OCI-LY7 (cell line): ENCODE data around the gene EFNA2. TPM values are rescaled to one million over a fixed set of nuclear protein-coding genes. Genes with fewer than 3 reads are reported as not detected.

Source experiments
- BruUV-seq: library from RNA; stranded (reverse); fragments of 400-500 nt; replicated peaks from 2 replicates; lab custom pipeline; 2021; lab: Mats Ljungman, UMichigan
- CTCF ChIA-PET: fragments of 300-600 bp; sonication (Branson Sonifier 250); formaldehyde crosslinking; loops from one replicate; lab custom pipeline; 2022; ENCODE audit warnings: antibody characterized with exemption; ENCODE audit not compliant: unreplicated experiment; lab: Charles Lee
- POLR2A ChIA-PET: fragments of 300-600 bp; sonication (Branson Sonifier 250); formaldehyde crosslinking; loops from one replicate; lab custom pipeline; 2022; ENCODE audit warnings: antibody characterized with exemption; lab: Charles Lee
- DNase-seq: peaks from one replicate; pipeline ENCODE4 v3.0.0-alpha.2; 2015; ENCODE audit warnings: low spot score
- H2AFZ ChIP-seq: fragments of 200-600 bp; sonication (generic), shearing (Covaris generic); 2 replicates; pipeline ENCODE4 v1.6.1; 2014; ENCODE audit warnings: mild to moderate bottlenecking, antibody characterized with exemption, low read length, moderate library complexity
- H3K27ac ChIP-seq: fragments of 200-600 bp; sonication (generic); 2 replicates; pipeline ENCODE4 v1.5.1; 2014; ENCODE audit warnings: mixed run types, low read depth, mild to moderate bottlenecking, moderate library complexity, low read length, inconsistent platforms; ENCODE audit not compliant: poor library complexity, severe bottlenecking
- H3K36me3 ChIP-seq: fragments of 200-600 bp; sonication (generic); 2 replicates; pipeline ENCODE4 v1.6.1; 2014; ENCODE audit warnings: mild to moderate bottlenecking, antibody characterized with exemption, low read length, moderate library complexity, mixed read lengths; ENCODE audit not compliant: insufficient read depth
- H3K4me1 ChIP-seq: fragments of 200-600 bp; sonication (generic); 2 replicates; pipeline ENCODE4 v1.5.1; 2014; ENCODE audit warnings: mild to moderate bottlenecking, low read length; ENCODE audit not compliant: insufficient read depth, poor library complexity, severe bottlenecking
- H3K4me2 ChIP-seq: fragments of 200-600 bp; sonication (generic); 2 replicates; pipeline ENCODE4 v1.6.1; 2014; ENCODE audit warnings: mild to moderate bottlenecking, low read length
- H3K4me3 ChIP-seq: fragments of 200-600 bp; sonication (generic); 2 replicates; pipeline ENCODE4 v1.5.1; 2014; ENCODE audit warnings: mild to moderate bottlenecking, low read depth, low read length; ENCODE audit not compliant: poor library complexity, severe bottlenecking
- H3K79me2 ChIP-seq: fragments of 200-600 bp; sonication (generic); 2 replicates; pipeline ENCODE4 v1.6.1; 2016; ENCODE audit warnings: low read depth, mild to moderate bottlenecking, low read length, moderate library complexity, mixed read lengths; ENCODE audit not compliant: insufficient read depth
- H3K9me2 ChIP-seq: fragments of 200-600 bp; sonication (generic); 2 replicates; pipeline ENCODE4 v1.6.1; 2016; ENCODE audit warnings: mild to moderate bottlenecking, low read length, mixed read lengths; ENCODE audit not compliant: insufficient read depth
- H3K9me3 ChIP-seq: fragments of 200-600 bp; sonication (generic); 2 replicates; pipeline ENCODE4 v1.6.1; 2014; ENCODE audit warnings: mild to moderate bottlenecking, mixed run types, low read length, mixed read lengths
- H4K20me1 ChIP-seq: fragments of 200-600 bp; sonication (generic); 2 replicates; pipeline ENCODE4 v1.6.1; 2014; ENCODE audit warnings: mild to moderate bottlenecking, antibody characterized with exemption, low read length, moderate library complexity, mixed read lengths; ENCODE audit not compliant: insufficient read depth
- EZH2phosphoT487 ChIP-seq: fragments of 200-600 bp; sonication (generic); IDR thresholded peaks from 2 replicates; pipeline ENCODE4 v1.6.1; 2018; ENCODE audit warnings: low read depth, borderline replicate concordance, mild to moderate bottlenecking, mixed run types, antibody characterized with exemption, low read length, moderate library complexity, mixed read lengths
- intact Hi-C: fragments of 100-400 bp; cut with micrococcal nuclease; formaldehyde crosslinking; loops from one replicate; pipeline ENCODE4 v1.10.0; 2022; ENCODE audit not compliant: unreplicated experiment
- total RNA-seq, 2 experiments: library from RNA; depleted of rRNA in 1 of 2; stranded (reverse); fragments of >200 nt in 1 of 2; shearing (Covaris generic) in 1 of 2; gene quantifications; 2 replicates each; pipeline ENCODE4 v1.2.3, GENCODE V29; 2014 to 2022
- TF ChIP-seq, protein P1 (sequence below): fragments of 200-600 bp; sonication (generic); conservative IDR thresholded peaks from 2 replicates; pipeline ENCODE4 v1.5.1; 2014; ENCODE audit warnings: mild to moderate bottlenecking, antibody characterized with exemption, low read length, moderate library complexity, mixed read lengths

EFNA2 gene
- total RNA-seq, 2 experiments from 2014 or later = not detected

DNA sequence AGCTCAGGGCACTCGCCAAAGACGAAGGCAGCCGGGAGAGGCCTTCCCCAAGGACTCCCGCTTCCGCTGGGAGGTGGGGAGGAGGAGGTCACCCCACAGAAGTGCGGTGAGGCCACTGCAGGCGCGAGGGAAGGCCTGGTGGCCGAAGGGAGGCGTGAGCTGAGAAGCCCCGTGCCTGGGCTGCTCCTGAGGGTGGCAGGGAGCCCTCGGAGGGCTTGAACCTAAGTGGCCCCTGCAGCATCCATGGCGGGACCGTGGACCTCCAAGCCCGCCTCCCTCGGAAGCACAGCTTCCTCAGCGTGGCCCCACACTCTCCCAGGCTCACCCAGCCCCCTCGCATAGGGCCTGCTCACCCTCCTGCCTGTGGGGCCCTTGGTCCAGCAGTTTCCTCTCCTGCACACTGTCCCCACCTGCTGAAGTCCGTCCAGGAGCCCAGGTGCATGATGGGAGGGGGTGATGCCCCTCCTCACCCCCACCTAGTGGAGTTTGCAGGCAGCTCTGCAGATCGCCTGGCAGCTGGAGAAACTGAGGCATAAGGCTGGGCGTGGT, 25.9 kb downstream of the EFNA2 start:
- Histone ChIP-seq H4K20me1 (no peaks in the 10 kb centered on the region), H3K27ac (no peak overlapping the region), H3K79me2 (no peaks in the 10 kb centered on the region), H3K36me3 (no peaks in the 10 kb centered on the region), H3K4me2 (no peak overlapping the region), H3K9me3 (no peaks in the 10 kb centered on the region), H3K4me3 (no peak overlapping the region), H3K9me2 (no peaks in the 10 kb centered on the region), H3K4me1 (no peaks in the 10 kb centered on the region), H2AFZ (no peak overlapping the region)
- DNase-seq = no peak
- no TSS peak for BruUV-seq
- intact Hi-C loops = no loop called here
- TF ChIP-seq, protein P1, sequence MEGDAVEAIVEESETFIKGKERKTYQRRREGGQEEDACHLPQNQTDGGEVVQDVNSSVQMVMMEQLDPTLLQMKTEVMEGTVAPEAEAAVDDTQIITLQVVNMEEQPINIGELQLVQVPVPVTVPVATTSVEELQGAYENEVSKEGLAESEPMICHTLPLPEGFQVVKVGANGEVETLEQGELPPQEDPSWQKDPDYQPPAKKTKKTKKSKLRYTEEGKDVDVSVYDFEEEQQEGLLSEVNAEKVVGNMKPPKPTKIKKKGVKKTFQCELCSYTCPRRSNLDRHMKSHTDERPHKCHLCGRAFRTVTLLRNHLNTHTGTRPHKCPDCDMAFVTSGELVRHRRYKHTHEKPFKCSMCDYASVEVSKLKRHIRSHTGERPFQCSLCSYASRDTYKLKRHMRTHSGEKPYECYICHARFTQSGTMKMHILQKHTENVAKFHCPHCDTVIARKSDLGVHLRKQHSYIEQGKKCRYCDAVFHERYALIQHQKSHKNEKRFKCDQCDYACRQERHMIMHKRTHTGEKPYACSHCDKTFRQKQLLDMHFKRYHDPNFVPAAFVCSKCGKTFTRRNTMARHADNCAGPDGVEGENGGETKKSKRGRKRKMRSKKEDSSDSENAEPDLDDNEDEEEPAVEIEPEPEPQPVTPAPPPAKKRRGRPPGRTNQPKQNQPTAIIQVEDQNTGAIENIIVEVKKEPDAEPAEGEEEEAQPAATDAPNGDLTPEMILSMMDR = no peak
- TF ChIP-seq EZH2phosphoT487 = no peak
- CTCF ChIA-PET = no interaction called here
- POLR2A ChIA-PET = no interaction called here

DNA sequence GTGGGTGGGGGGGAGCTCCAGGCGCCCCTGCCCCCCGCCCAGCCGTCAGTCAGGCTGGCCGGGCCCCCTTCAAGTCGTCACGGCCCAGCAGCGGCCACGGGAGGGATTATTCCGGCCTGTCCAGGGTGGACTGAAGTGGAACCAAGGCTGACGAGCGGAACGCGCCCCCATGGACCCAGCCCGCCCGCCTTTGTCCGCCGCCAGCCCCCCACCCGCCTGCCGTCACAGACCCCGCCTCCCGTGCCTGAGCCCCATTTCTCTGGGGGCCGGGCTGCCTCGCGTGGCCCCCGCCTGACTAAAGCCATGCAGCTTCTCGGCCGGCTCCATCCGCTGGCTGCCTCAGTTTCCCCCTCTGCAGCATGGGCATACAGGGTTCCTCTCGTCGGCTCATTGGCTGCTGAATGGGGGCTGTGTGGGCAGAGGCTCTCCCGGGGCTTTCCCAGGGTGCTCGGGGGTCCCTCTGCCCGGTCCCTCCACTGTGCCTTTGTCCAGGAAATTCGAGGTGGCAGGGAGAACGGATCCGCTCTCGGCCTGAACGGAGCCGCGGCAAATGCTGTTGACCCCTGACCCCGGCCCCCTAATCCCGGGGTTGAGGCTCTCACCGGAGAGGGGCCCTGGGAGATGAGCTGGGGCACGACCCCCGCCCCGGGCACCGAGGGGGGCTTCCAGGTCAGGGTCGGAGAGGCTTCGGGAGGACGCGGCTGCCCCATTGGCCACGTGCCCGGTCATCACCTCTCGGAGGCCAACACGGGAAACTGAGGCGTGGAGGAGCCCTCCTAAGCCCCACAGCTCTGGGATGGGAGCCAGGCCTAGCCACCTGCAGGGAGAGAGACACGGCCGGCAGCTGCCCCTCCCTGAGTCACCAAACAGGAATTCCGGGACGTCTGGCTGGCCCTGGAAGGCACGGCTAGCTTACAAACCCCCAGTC, 27.4 kb downstream of the EFNA2 start:
- H2AFZ ChIP-seq = no peak overlapping the region
- H3K9me3 ChIP-seq = no peaks in the 10 kb centered on the region
- no TSS peak for BruUV-seq
- H3K4me3 ChIP-seq = no peak overlapping the region
- no peak overlapping the region for H3K4me2 ChIP-seq
- H3K27ac ChIP-seq = no peak overlapping the region
- H4K20me1 ChIP-seq = no peaks in the 10 kb centered on the region; the same call in 1 of the 2 replicates
- ChIA-PET CTCF (no interaction called here), POLR2A (interaction anchor here (0.6 to 1.0 kb wide), 2 partner anchors 11 to 22 kb away, joined by 4 to 5 read pairs; no protein-coding TSS in a partner anchor)
- DNase-seq = no peak
- no peaks in the 10 kb centered on the region for H3K79me2 ChIP-seq
- intact Hi-C loops = no loop called here
- TF ChIP-seq, protein P1 = no peak
- no peak for TF ChIP-seq EZH2phosphoT487
- H3K9me2 ChIP-seq = no peaks in the 10 kb centered on the region
- H3K4me1 ChIP-seq = no peaks in the 10 kb centered on the region
- no peaks in the 10 kb centered on the region for H3K36me3 ChIP-seq
